Muscle of leg (tissue), 11 donors: ENCODE results near the gene MYZAP. TPM values are rescaled to one million over a fixed set of nuclear protein-coding genes. Genes with fewer than 3 reads are reported as not detected.

Experiments used
- DNase-seq: peaks from one replicate; pipeline ENCODE4 v3.0.0; 2013
- H3K27ac ChIP-seq: one replicate; pipeline ENCODE4 v1.5.1; 2013; ENCODE audit warnings: mild to moderate bottlenecking, low read length, control low read depth
- H3K27me3 ChIP-seq: one replicate; pipeline ENCODE4 v1.6.1; 2013; ENCODE audit warnings: low read length; ENCODE audit not compliant: control insufficient read depth, insufficient read depth
- H3K36me3 ChIP-seq: one replicate; pipeline ENCODE4 v1.6.1; 2013; ENCODE audit warnings: low read length; ENCODE audit not compliant: control insufficient read depth, insufficient read depth
- H3K4me1 ChIP-seq: one replicate; pipeline ENCODE4 v1.6.1; 2013; ENCODE audit warnings: low read length; ENCODE audit not compliant: control insufficient read depth, insufficient read depth
- H3K4me3 ChIP-seq: one replicate; pipeline ENCODE4 v1.5.1; 2013; ENCODE audit warnings: low read length, control low read depth
- H3K9me3 ChIP-seq: replicated peaks from 2 replicates; pipeline ENCODE4 v1.6.1; 2013; ENCODE audit warnings: low read depth, low read length; ENCODE audit not compliant: control insufficient read depth
- WGBS: methylation state at CpG from one replicate; pipeline ENCODE4 v1.1.5; 2013; ENCODE audit warnings: missing lambda C conversion rate; ENCODE audit not compliant: insufficient coverage; 5-methylcytosine and 5-hydroxymethylcytosine counted together
- polyA plus RNA-seq, 8 donors: library from polyadenylated mRNA; unstranded; fragments of 120-200 nt; gene quantifications; one replicate each; pipeline versions ENCODE4 v1.2.1 to v1.2.3, GENCODE V29; 2013; ENCODE audit warnings: inconsistent platforms in 1 of 8, low replicate concordance in 1 of 8; ENCODE audit not compliant: insufficient read length in 8 of 8, insufficient read depth in 1 of 8
- total RNA-seq: library from RNA; stranded (reverse); fragments of 120-200 nt; gene quantifications from one replicate; pipeline ENCODE4 v1.2.4, GENCODE V29; 2013

The MYZAP gene
- total and polyA plus RNA-seq, 9 donors: 2.4 to 4.9 (median 4.0) TPM

DNA sequence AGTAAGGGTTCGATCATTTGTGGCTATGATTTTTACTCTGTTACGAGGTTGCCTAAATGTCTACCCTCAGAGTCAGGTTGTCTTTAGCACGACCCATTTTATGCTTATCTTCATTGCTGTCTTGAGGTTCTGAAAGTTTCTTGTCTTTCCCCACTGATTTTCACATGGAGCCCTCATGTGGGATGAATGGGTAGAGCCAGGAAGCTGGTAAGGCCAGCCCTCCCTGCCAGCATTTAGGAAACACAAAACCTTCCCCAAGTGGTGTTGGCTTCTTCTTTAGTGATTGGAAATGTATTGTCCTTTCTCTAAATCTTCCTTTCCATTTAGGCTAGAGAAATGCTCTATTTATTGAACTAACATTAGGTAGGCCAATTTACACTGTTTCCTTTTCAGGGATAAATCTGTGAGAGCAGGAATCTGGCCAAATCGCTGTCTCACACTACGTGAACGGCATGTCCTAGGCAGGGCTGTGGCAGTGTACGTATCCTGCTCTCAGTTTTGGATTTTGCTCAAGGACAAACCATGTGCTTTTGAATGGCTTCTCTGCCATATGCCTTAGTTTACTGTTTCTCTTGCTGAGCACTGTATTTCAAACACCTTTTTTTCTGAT is 43.7 kb downstream of the MYZAP start:
- no peaks in the 10 kb centered on the region for H3K27me3 ChIP-seq
- WGBS: 49% methylated on average over 4 of the region's 7 CpGs
- no peaks in the 10 kb centered on the region for H3K9me3 ChIP-seq
- H3K4me1 ChIP-seq: peaks cover 2% of the 10 kb centered on the region
- H3K4me3 ChIP-seq: no peak overlapping the region
- DNase-seq: no peak
- H3K36me3 ChIP-seq: peaks cover 2% of the 10 kb centered on the region
- no peak overlapping the region for H3K27ac ChIP-seq

DNA sequence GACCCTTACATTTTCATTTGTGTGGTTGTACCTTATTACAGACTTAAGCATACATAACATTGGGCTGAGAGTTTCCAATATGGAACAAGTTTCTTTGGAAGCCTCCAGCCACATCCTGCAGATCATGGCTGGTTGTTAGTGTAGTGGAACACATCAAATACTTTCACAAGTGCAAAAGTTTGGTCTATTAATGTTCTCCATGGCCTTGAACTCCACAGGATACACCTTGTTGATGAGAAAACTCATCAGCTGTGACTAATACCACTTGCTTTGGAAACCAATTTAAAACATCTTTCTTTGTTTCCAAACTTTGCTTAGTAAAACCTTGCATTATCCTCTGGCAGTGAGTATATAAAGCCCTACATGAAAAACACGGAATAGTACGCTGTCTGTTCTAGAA is 46.1 kb downstream of the MYZAP start:
- Histone ChIP-seq H3K27ac (no peak overlapping the region), H3K36me3 (peaks cover 2% of the 10 kb centered on the region), H3K4me3 (no peak overlapping the region), H3K27me3 (no peaks in the 10 kb centered on the region), H3K4me1 (no peaks in the 10 kb centered on the region), H3K9me3 (no peaks in the 10 kb centered on the region)
- WGBS: no CpG with 5 or more reads among the region's 2 CpGs
- DNase-seq: no peak

DNA sequence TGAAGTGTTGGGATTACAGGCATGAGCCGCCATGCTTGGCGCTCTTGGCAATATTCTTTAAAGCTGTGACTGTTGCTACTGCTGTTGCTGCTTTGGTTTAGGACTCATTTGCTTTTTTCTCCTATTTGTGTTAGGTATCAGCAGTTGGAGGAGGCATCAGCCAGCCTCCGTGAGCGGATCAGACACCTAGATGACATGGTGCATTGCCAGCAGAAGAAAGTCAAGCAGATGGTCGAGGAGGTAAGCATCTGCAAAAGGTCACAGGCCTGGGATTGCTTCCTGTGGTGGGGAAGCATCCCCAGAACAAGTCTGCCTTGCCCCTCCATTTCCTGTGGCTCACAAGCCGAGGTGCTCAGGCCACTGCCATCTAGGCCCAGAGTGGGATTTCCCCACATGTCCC is 47.6 kb downstream of the MYZAP start:
- Histone ChIP-seq H3K27ac (no peak overlapping the region), H3K36me3 (peaks cover 2% of the 10 kb centered on the region), H3K27me3 (no peaks in the 10 kb centered on the region), H3K9me3 (no peaks in the 10 kb centered on the region), H3K4me3 (no peak overlapping the region), H3K4me1 (no peaks in the 10 kb centered on the region)
- 67% methylated on average over 4 of the region's 6 CpGs for WGBS
- no peak for DNase-seq

DNA sequence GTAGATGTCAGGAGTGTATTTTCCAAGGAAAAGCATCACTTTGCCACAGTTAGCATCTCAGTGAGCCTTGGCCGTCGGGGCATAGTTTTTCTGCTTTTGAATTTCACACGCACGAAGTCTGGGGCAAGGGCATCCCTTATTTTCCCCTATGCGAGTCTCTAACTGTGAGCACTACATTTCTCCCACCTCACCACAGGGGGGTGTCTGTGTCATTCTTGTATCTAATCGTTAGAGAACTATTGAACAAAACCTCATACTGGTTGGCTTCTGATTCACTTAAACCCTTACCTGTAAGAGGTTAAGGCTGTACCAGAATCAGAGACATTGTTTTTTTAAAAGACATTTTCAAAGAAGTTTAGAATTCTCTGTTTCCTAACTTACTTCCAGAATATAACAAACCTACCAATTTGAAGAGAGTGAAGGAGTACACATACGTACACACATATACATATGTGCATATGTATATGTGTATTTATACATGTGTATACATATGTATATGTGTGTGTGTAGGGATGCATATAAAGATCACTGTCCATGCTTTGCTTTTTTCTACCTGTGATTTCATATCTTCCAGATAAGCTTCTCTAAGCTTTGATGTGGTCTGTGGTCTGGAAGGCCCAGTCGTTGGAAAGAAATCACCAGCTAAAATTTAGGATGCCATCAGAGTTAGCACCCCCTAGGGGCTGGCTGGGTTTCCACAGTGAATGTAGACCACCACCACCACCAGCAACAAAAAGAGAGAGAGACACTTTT is 49.4 kb downstream of the MYZAP start:
- H3K9me3 ChIP-seq: no peaks in the 10 kb centered on the region
- WGBS: no CpG with 5 or more reads among the region's 8 CpGs
- DNase-seq: peak; percentile 38
- H3K4me3 ChIP-seq: no peak overlapping the region
- H3K27me3 ChIP-seq: no peaks in the 10 kb centered on the region
- peaks cover 2% of the 10 kb centered on the region for H3K36me3 ChIP-seq
- H3K27ac ChIP-seq: no peak overlapping the region
- no peaks in the 10 kb centered on the region for H3K4me1 ChIP-seq

DNA sequence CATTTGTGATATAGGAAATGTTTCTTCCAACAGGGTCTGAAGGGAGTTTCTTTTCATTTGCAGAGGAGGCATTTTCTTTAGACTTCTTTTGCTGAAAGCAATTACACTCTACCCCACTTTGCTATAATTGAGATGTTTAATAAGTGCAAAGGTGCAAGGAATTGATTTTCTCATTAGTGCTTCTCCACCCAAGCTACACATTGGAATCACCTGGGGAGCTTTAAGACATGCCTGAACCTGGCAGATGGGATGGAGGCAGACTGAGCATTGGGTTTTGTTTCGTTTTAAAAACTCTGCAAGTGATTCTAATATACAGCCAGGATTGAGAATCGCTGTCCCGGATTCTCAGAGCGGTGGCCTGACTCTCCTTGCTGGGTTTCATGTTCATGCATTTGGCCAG is 52.1 kb downstream of the MYZAP start:
- no peaks in the 10 kb centered on the region for H3K4me1 ChIP-seq
- H3K4me3 ChIP-seq: no peak overlapping the region
- H3K36me3 ChIP-seq: peaks cover 2% of the 10 kb centered on the region
- no peaks in the 10 kb centered on the region for H3K27me3 ChIP-seq
- H3K27ac ChIP-seq: no peak overlapping the region
- no peaks in the 10 kb centered on the region for H3K9me3 ChIP-seq
- DNase-seq: no peak
- 91% methylated on average over 4 of the region's 4 CpGs for WGBS

DNA sequence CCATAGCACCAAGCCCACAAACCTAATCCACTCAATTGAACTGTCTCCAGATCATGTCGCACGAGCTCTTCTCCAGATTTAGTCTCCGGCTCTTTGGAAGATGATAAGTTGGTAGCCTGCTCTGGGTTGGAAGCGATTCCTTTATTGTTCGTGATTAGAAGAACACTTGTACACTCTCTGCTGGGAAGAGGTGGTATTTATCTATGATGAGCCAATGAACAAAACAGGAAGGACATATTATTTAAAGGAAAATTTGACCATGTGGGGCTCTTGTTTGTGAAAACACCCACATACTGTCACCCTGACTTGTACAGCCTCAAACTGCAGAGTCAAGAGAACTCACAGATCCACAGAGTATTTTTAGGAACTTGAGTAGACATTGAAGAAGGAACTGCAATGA is 54.4 kb downstream of the MYZAP start:
- no peak overlapping the region for H3K4me3 ChIP-seq
- H3K27me3 ChIP-seq: no peaks in the 10 kb centered on the region
- no peak overlapping the region for H3K27ac ChIP-seq
- H3K36me3 ChIP-seq: no peaks in the 10 kb centered on the region
- H3K4me1 ChIP-seq: no peaks in the 10 kb centered on the region
- no CpG with 5 or more reads among the region's 5 CpGs for WGBS
- DNase-seq: no peak
- H3K9me3 ChIP-seq: no peaks in the 10 kb centered on the region

DNA sequence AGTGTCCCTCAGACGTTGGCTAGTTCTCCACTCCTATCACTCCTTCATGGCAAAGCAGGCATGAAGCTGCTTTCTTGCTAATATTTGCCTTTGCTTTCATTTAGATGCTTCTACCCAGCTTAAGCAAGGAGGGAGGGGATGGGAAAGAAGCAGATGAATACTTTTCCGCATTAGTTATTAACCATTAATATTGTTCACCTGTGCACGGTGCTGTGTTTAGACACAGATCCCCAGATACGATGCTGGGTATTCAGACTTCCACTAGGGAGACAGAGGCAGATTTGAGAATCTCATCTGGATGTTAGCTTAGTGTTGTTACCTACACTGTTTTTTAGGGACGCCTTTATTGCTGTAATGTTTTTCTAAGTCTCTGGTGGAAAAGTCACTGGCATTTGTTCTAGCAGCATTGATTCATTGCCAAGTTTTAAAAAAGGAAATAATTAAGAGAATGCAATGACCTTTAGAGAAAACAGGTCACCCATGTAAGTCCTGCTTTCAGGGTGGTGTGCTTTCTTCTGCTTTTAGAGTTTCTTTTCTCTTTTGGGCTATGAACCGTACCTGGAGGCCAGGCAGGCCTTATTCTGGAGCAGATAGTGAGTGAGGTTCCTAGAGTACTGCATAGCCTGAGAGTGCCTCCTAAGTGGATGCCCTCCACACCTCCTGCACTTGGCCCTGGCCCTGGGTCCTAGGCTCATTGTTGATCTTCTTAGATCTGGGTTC is 55.5 kb downstream of the MYZAP start:
- H3K9me3 ChIP-seq: no peaks in the 10 kb centered on the region
- no peaks in the 10 kb centered on the region for H3K27me3 ChIP-seq
- no peak overlapping the region for H3K27ac ChIP-seq
- no peak for DNase-seq
- WGBS: 57% methylated on average over 1 of the region's 6 CpGs
- H3K4me3 ChIP-seq: no peak overlapping the region
- H3K4me1 ChIP-seq: no peaks in the 10 kb centered on the region
- no peaks in the 10 kb centered on the region for H3K36me3 ChIP-seq

DNA sequence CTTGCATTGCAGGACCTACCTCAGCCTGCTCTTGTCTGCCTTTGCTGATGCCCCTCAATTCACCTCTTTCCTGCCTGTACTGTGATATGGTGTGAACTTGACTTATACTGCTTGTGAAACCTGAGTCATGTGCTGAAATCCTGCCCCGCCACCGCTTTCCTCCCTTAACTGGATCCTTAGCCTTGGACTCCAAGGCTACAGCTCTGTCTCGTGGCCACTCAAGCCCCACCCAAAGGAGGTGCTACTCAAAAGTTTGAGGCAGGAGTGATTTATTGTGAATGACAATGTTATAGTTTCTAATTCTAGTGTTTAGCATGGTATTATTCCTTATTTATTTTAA is 56.1 kb downstream of the MYZAP start:
- H3K36me3 ChIP-seq: no peaks in the 10 kb centered on the region
- no CpG with 5 or more reads among the region's 3 CpGs for WGBS
- H3K27me3 ChIP-seq: no peaks in the 10 kb centered on the region
- H3K4me1 ChIP-seq: no peaks in the 10 kb centered on the region
- no peak overlapping the region for H3K4me3 ChIP-seq
- no peaks in the 10 kb centered on the region for H3K9me3 ChIP-seq
- H3K27ac ChIP-seq: no peak overlapping the region
- DNase-seq: no peak

DNA sequence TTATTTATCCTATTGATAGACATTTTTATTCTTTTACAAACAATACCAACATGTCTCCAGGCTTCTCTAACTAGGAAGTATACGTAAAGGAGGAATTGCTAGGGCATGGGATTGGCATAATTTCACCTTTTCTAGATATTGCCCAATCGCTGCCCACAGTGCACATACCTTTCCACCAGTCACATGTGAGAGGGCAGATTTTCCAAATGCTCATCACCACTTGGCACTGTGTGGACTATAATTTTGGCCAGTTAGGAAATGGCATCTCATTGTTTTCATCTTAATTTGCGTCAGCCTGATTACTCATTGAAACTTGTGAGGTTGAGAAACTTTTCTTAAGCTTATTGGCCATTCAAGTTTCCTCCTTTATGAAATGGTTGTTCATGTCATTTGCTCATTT is 57.4 kb downstream of the MYZAP start:
- Histone ChIP-seq H3K27me3 (no peaks in the 10 kb centered on the region), H3K36me3 (no peaks in the 10 kb centered on the region), H3K9me3 (no peaks in the 10 kb centered on the region), H3K4me1 (no peaks in the 10 kb centered on the region), H3K4me3 (no peak overlapping the region), H3K27ac (no peak overlapping the region)
- no peak for DNase-seq
- no CpG with 5 or more reads among the region's 3 CpGs for WGBS

DNA sequence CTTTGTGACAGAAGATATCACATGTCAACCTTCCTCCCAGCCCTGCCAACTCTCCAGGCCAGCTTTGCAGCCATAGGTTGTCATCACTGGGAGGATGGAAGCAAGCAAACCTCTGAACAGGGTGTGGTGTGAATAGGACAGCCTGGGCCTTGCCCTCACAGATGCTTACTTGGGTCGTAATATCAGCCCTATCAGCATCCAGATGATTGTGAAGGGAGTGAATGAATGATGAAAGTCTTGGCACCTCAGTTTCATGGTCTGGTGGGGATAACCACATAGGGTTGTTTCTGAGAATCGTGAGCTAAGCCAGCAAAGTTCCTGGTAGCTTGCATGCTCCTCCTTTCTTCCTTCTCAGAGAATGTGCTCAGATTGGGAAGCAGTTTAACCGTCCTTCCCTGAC is 59.7 kb downstream of the MYZAP start:
- no peaks in the 10 kb centered on the region for H3K9me3 ChIP-seq
- H3K4me1 ChIP-seq: peaks cover 5% of the 10 kb centered on the region
- H3K27ac ChIP-seq: no peak overlapping the region
- no peaks in the 10 kb centered on the region for H3K27me3 ChIP-seq
- DNase-seq: peak; percentile 27
- 60% methylated on average over 1 of the region's 3 CpGs for WGBS
- H3K4me3 ChIP-seq: no peak overlapping the region
- no peaks in the 10 kb centered on the region for H3K36me3 ChIP-seq
